HG03457 (cell line): ENCODE results near the gene SELENOM.

Experiments
- ATAC-seq: cut with Tn5 transposase; IDR thresholded peaks from one replicate; pipeline ENCODE4 v1.9.1; 2021; ENCODE audit warnings: moderate number of reproducible peaks; ENCODE audit not compliant: unreplicated experiment

Gene SELENOM, protein sequence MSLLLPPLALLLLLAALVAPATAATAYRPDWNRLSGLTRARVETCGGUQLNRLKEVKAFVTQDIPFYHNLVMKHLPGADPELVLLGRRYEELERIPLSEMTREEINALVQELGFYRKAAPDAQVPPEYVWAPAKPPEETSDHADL

DNA sequence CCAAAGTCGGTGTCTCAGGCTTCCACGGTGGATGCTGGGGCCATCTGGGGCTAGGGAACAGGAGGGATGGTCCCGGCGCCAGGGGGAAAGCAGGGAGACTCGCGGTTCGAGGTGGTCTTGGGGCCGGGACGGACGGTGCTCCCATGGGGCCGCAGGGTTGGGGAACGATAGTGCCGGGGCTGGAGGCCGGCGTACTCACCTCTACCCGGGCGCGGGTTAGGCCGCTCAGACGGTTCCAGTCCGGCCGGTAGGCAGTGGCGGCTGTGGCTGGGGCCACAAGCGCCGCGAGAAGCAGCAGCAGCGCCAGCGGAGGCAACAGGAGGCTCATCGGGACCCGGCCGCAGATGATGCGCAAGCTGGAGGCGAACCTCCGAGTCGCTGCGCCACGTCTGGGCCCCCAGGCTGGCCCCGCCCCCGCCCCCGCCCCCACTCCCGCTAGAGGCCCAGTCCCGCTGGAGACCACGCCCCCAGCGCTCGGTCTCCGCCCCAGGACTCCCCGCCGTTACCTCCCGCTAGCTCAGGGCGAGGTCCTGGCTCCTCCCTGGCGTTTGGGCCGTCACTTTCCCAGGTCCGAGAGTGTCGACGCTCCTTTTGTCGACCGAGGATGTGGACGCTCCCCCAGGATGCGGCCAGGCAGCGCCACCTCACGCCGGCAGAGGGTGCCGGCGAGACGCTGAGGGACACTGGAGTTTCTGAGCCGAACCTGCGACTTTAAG, at the start of gene SELENOM:
Gene SELENOM, minus strand, starts transcription at position 391 of the 716 bp plus-strand sequence. Its CDS starts 63 bp downstream, at position 328.
- ATAC-seq, result peak; percentile 78

DNA sequence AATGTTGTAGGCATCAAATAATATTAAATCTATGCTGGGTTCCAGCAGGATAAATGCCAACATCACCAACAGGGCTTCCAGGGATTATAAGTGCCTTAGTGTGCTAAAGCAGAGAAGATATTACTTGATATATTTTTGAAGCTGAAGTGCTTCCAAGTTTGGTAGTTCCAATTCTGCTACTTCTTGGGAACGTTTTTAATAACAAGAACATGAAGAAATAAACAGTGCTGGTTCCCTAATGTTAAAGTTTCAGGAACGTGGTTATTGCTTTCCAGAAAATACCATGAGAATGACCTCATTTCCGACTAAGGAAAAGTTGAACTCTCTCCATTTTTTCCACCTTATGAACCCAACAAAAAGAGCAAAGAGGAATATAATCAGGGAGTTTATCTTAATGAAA, 48.1 kb upstream of the SELENOM start:
- ATAC-seq, result no peak

DNA sequence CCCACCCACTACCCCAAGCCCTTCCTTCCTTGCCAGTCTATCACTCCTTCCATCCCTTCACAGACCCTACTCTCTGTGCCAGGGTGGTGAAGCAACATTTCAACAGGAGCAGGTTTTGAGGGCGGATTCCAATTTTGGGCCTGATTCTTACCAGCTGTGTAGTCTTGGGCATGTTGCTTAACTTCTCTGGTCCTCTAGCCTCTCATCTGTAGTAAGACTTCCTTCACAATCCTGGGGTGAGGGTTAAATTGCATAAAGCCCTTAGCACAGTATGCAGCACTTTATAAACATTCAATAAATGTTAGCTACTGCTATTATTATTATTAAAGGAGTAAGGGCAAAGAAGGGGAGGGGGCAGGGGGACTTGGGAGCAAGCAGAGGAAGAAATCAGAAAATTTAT, 47.6 kb upstream of the SELENOM start:
- no peak for ATAC-seq

DNA sequence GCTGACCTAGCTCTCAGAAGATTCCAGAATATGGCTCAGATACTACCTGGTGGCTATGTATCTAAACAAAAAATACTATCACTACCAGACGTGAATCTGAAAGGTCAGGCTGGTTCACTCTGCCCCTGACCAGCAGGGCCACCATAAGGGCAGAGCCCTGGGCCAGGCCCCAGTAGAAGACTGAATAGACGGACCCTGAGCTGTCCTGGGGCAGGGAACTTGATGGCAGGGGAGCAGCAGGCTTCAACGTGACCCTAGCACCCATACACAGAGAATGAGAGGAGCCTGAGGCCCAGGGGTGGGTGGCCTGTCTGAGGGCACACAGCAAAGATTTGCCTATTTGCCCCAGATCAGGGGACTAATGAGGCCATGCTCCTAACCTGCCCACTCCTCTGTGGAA, 46.0 kb upstream of the SELENOM start:
- no peak for ATAC-seq

DNA sequence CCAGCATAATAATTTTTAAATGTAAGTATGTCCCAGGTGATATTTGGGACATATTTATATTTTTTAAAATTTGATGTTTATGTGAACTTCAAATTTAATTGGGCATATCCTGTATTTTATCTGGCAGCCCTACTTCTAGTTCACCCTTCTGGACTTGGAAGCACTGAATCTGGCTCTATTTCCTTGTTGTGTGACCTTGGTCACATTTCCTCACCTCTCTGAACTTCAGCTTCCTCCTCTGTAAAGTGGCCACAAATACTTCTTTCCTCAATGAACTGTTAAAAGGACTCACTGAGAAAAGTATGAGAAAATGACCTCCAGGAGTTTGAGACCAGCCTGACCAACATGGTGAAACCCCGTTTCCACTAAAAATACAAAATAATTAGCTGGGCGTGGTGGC, 44.5 kb upstream of the SELENOM start:
- ATAC-seq, result no peak

DNA sequence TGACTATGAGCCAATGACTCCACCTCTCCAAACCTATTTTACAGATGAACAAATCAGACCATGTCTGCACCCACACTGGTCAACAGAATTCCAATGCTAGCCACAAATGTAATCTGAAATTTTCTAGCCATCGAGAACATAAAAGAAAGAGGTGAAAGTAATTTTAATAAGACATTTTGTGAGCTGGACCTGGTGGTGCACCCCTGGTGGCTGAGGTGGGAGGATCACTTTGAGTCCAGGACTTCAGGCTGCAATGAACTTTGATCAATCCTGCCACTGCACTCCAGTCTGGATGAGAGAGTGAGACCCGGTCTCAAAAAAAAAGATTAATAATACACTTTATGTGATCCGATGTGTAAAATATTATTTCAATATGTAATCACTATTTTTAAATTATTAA, 43.2 kb upstream of the SELENOM start:
- ATAC-seq, result no peak

DNA sequence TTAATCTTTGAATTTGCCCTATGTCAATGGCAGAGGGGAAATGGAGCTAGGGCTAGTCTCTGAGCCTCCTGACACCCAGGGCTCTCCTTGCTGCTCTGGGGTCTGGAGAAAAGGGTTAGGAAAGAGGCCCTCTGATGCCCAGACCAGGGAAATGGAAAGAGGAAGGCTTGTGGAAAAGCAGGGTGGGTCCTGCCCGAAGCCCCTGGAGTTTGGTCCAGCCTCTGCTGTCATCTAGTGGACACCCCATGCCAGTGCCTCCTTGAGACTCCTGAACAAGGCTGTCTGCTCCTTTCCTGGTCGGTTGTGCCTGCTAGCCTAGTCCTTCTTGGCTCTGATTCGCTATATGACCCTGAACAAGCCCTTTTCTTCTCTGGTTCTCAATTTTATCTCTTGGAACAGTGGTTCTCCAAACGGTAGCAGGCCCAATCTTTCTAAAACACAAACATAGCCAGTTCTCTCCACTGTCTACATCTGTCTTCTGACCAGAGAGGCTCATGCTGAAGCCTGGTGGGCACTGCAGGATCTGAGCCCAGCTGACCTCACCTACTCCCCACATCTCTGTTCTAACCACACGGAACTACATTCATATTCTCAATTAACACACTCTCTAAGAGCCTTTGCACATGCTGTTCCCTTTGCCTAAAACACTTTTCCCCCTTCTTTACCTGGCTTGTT, 41.7 kb upstream of the SELENOM start:
- no peak for ATAC-seq

DNA sequence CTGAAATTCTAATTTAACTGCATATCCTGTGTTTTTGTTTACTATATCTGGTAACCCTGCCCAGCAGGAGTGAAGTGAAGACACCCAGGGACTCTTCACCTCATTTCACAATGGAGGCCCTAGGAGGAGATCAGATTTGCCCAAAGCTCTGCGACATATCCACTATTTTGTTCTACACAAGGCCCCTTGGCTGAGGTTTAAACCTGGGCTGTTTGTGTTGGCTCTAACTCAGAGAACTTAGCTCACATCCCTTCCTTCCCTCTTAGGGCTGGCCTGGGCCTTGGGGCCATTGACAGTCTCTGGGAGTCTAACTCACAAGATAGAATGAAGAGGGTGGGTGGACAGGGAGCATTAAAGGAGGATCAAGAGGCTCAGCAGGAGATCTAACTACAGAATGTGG, 41.1 kb upstream of the SELENOM start:
- no peak for ATAC-seq

DNA sequence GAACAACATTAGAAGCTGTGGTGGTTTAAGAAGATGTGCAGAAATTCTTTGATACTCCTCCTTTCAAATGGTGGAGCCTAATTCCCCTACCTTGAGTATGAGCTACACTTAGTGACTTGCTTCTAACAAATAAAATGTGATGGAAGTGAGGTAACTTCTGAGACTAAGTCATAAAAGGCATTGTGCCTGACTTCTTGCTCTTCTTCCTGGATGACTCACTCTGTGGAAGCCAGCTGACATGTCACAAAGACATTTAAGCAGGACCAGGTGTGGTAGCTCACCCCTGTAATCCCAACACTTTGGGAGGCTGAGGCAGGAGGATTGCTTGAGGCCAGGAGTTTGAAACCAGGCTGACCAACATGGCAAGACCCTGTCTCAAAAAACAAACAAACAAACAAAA, 36.9 kb upstream of the SELENOM start:
- ATAC-seq, result no peak

DNA sequence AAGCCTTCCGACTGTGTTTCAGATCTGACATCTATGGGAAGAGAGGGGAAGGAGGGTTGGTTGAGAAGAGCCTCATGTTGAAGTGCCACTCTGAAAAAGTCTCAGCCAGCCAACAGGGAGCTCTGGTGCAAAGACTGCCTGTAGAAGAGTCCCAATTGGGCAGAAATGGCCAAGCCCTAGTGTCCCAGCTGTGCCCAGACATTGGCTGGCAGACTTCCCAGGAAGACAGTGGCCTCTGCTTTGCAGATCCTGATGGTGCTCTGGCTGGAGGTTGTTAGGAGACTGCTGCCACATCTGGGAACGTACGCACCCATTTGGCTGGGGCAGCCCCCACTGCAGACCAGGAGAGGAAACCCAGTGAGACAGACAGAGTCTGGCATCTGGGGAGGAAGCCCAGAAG, 36.2 kb upstream of the SELENOM start:
- ATAC-seq, result no peak

DNA sequence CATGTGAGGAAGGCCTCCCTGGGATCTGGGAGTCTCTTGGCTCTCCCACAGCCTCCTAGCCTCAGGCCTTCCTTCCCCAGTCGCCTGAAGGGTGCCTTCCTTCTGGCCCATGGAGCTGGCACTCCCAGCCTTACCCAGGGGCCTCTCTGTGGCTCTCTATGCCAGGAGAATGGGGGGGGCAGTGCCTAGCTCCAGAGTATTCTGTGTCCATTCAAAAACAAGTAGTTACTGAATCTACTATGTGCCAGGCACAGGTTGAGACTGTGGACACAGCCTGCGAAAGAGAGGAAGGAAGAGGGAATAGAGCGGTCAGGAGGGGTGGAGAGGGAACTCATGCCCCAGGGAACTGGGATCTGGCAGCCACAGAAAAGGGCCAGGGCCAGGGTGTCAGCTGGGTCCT, 35.7 kb upstream of the SELENOM start:
- no peak for ATAC-seq

DNA sequence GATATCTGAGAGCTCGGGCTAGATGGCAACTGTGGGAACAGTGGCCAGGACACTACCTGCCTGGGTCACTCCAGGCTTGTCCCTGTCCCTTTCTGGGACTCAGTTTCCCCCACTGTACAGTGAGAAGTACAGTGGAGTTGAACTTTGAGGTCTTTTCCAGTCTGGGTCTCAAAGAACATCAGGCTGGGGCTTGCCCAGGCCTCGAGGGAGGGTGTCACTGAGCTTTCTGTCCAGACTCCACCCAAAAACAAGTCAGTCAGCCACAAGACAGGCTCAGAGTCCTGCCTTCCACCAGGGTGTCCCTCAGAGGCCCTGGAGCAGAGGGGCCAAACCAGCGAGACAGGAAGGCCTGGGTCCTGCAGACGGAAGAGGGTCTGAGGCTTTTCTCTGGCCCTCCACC, 34.9 kb upstream of the SELENOM start:
- ATAC-seq, result no peak

DNA sequence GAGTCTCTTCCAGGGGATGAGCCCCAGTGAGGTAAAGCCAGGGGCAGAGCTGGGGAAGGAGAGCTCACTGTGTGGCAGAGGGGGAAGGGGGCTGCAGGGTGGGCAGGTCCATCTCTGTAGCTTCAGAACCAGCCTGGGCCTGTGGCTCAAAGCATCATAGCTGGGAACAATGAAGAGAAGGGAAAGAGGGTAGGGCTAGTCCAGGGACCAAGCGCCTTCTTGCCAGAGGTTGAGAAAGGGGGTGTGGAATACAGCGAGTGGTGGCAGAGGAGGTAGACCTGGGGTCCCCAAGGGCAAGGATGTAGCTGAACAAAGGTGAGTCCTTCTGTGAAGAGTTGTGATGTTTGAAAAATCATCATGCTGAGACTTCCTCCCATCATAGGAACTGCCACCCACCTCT, 34.2 kb upstream of the SELENOM start:
- ATAC-seq, result no peak

DNA sequence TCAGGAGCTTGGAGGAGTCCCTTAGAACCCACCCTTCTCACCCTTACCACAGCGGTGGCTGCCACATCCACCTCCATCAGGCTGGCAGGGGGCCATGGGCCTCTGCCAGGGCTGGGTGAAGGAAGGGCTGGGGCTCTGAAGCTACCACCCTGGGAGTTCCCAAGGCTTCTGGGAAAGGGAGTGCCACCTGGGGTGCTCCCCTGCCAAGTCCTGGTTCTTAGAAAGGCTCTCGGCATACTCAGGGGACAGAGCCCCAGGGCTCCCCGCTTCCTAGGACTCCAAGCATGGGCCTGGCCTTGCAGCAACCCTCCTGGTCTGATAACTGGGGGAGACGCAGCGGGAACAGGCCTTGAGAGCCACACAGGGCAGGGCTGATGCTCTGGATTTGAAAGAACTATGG, 33.4 kb upstream of the SELENOM start:
- ATAC-seq, result no peak

DNA sequence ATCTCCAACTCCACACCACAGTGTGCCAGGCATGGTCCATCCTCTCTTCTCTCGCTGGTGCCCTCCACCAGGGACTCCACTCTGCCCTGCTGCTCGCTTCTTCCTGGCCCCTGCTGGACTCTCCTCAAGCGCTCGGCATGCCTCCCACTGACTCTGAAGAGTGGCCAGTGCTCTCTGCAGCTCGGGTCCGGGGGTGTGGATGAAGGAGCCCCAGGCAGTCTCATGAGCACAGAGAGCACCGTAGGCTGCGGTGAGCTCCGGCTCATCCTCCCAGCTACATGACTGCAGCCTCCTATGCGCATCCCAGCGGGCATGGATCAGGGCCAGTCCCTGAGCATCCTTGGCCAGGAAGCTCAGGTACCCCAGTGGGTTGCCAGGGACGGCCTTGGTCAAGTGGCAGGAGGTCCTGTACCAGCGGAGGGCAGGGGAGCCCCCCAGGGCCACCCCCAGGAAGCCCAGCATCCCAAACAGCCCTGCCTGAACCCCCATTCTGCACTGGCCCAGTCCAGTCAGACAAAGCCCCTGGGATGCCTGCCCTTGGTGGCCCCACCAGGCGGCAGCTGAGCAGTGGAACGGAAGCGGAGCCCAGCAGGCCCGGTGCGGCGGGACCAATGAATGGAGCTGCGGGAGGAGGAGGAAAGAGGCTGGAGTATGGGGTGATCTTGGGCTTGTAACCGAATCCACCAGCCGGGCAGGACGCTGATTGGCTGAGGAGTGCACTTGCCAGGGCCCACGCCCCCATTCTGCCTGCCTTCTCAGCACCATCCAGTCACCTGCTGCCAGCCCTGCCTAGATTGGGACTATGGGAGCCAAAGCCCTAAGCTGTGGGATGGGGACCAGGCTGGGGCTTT, 32.7 kb upstream of the SELENOM start, which contains the start of gene PLA2G3:
Gene PLA2G3, minus strand, starts transcription at position 643 of the 851 bp plus-strand sequence. Its CDS starts 154 bp downstream, at position 489.
- no peak for ATAC-seq

DNA sequence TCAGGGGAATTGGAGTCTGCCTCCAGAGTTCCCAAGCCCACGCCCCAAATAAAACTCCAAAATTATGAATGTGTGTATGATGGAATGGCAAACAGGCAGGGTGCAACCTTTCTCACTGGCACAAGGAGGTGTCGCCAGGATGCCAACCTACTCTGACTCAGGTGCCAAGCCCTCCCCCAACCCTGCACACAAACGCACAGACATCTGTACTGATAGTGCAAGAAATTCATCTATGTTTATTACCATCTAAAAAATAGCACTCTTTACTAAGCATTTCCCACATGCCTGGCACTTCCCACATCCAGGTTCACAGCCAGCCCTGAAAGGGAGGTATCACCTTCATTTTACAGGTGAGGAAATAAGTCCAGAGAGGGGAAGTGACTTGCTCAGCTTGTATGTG, 31.7 kb upstream of the SELENOM start:
- no peak for ATAC-seq

DNA sequence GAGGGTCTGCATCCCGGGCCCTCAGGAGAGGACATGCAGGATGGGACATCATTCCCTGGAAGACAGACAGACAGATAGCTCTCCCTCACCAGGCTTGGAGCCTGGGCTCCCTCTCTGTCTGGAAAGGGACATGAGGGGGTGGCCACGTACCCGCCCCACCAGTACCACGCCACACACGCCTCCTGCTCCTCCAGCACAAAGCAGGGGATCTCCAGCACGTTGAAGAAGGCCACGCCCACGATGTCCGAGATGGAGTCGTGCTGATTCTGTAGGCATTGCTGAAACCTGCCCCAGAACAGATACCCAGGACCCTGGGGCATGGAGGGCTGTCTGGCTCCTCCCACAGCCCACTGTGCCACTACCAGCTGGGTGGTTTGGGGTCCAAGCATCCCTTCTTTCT, 30.8 kb upstream of the SELENOM start:
- no peak for ATAC-seq

DNA sequence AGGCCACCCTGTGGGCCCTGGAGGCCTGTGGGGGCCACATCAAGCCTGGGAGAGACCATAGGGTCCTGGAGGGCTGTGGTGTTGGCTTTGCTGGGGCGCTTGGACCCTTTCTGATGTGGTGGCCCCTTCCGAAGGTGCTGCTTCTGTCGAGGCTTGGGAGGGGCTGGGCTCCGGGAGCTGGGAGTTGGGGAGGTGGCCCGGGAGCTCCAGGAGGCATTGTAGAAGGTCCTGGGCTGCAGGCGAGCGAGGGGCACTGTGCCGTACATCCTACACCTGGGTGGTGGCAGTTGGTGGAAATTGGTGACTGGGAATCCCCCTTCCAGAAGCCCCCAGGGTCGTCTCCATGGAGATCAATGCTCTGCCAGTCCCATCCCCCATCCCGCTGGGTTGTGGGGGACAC, 30.4 kb upstream of the SELENOM start:
- no peak for ATAC-seq

DNA sequence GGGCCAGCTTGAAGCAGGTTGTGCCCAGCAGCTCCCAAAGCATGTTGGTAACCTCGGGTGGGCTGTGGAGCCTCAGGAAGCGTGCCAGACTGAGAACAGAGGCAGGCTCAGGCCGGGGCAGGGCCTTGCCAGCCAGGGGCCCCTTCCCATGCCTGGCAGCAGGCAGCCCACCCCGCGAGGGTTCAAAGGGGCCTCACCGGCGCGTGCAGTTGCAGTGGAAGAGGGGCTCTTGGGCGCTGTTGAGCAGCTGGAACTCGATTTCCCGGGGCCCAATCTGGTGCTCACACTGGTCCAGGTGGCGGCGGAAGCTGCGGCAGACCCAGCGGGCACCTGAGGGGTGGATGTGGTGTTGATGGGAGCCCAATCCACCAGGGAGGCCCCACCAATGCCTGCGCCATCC, 29.3 kb upstream of the SELENOM start:
- no peak for ATAC-seq

DNA sequence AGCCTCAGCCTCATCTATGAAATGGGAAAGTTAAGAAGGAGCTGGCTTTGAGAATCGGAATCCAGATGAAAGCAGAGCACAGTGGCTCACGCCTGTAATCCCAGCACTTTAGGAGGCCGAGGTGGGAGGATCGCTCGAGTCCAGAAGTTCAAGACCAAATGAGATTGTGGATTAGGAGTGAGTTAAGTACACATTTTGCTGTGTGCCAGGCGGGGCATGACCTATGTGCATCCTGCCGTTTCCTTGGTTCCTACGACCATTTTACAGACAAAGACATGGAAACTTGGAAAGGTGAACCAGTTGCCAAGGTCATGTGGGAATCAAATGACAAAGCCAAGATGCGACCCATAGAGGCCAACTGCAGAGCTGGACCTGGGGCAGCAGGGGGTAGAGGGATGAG, 28.8 kb upstream of the SELENOM start:
- no peak for ATAC-seq

DNA sequence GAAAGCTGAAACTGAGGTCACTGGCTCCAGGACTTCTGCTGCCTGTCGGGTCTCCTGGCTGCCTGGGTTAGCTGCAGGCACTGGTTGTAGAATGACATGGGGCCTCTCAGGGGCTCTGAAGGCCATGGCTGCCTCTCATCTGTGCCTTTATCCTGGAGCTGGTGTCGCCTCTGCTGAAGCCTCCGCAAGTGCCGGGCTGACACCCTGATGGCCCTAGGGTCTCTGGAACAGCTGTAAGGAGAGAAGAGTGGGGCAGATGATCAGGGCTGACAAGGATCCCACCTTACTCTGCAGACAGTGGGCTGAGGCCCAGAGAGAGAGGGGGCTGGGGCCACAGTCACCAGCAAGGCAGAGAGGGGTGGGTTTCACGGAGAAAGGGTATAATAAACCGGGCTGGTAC, 28.3 kb upstream of the SELENOM start:
- no peak for ATAC-seq
